Fibroblast of the conjunctiva (primary cell): ENCODE data around the gene SPRING1.

Source experiments
- DNase-seq: peaks from one replicate; pipeline ENCODE4 v3.0.0-alpha.2; 2010; ENCODE audit warnings: low read depth

The SPRING1 gene

DNA sequence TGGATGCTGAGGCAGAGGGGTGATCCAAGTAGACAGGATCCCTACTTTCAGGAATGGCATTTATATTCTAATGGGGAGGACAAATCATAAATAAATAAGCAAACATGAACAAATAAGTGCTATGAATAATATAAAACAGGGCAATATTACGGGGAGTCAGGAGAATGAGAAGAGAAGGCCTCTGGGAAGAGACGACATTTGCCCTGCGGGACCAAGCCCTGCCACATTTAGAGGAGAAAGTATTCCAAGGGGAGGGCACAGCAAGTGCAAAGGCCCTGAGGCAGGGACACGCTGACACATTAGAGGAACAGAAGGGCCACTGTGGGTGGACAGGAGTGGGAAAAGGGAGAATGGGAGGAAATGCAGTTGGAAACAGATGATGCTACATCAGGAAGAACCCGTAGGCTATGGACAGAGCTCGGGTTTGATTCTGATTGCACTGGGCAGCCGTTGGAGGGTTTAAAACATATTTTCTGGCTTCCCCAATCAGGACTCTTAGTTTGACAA is 1.6 kb upstream of the SPRING1 start:
- DNase-seq: no peak

- no peak for DNase-seq
Observed at GRCh38 chr12:116736962-116737773, 701 bp downstream of the SPRING1 start.

DNA sequence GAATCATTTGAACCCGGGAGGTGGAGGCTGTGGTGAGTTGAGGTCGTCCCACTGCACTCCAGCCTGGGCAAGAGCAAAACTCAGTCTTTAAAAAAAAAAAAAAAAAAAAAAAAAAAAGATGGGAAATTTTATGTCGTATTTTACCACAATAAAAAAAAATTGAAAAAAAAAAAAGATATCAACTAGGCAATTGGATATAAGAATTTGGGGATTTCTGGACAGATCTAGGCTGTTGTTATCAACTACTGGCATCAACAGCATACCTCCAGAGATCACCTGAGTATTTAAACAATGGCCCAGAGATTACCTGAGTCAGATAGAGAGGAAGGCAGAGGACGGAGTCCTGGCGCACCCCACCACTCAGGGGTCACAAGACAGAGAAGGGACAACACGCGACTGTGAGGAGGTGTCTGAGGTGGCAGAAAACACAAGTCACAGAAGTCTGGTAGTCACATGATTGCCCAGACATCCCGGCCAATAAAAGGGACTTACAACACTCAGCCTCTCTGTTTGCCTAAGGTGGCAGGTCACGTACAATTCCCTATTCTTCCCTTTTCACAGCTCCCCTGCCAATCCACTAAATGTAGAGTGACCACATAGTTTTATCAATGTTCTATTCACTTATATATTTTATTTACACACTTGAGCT is 1.8 kb downstream of the SPRING1 start:
- no peak for DNase-seq

DNA sequence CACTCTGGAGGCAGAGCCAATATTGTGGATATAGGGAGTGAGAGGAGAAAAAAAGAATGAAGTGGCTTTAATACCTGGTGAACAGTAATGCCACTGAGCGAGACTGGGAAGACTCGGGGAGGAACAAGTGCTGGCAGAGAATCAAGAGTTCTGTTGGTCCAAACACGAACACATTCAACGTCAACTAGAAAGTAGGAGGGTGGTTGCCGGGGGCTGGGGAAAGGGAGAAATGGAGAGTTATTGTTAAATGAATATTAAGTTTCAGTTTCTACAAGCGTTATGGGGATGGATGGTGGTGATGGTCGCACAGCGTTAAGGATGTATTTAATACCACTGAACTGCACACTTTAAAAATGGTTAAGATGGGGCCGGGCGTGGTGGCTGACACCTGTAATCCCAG is 2.8 kb downstream of the SPRING1 start:
- no peak for DNase-seq

GRCh38 chr12:116734156-116734768 is 3.6 kb downstream of the SPRING1 start:
- DNase-seq: no peak

GRCh38 chr12:116731801-116732200 is 6.1 kb downstream of the SPRING1 start:
- DNase-seq: no peak

DNA sequence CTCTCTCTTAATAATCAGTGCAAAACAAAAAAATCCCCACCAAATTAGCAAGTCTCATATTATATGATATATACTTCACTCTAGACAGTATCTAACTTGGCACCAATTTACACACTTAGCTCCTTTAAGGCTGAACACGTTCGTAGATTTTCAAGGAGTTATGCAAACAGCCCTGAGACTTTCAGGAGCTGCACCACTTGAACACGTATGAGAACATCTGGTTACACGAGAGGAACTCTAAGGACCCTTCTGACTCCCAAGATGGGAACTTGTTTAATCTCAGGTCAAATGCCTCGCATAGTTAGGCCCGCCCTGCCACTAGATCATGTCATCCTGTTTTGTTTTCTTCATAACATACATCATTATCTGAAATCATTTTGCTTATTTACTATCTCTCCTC is 10.0 kb downstream of the SPRING1 start:
- no peak for DNase-seq

DNA sequence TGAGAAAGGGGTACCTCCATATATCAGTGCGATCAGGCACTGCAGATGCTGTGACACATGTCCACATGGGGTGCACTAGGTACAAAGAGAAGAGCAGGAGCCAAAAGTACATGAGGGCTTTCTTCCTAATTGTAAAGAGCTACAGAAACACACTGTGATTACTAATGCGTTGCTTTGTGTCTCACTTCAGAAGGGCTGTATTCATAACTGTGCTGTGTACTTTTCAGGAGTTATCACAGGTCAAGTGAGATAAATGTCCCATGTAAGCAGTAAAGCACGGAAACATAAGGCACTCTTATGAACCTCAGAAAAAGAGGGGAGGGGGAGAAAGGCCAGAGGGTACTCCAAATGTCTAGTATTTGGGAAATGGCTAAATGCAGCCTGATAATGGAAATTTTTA is 10.6 kb downstream of the SPRING1 start:
- DNase-seq: no peak

DNA sequence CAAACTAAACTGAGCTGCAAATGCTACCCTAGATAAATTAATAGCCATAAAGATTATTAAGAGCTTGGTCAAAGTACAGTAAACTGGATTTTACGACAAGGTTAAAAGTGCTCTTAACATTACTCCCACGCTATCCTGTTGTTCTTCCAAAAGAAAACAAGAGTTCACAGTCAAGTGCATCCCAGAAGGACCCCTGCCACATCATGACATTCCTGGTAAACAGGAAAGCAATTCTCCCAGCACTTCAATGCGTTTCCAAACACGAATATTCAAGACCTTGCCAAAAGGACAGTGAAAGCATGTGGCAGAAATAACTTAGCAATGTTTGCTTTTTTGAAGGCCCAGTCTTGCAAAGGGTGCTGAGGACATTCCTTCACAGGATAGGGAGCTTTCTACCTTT is 11.2 kb downstream of the SPRING1 start:
- no peak for DNase-seq

- DNase-seq: no peak
Observed at GRCh38 chr12:116722245-116722644, 15.6 kb downstream of the SPRING1 start.

DNA sequence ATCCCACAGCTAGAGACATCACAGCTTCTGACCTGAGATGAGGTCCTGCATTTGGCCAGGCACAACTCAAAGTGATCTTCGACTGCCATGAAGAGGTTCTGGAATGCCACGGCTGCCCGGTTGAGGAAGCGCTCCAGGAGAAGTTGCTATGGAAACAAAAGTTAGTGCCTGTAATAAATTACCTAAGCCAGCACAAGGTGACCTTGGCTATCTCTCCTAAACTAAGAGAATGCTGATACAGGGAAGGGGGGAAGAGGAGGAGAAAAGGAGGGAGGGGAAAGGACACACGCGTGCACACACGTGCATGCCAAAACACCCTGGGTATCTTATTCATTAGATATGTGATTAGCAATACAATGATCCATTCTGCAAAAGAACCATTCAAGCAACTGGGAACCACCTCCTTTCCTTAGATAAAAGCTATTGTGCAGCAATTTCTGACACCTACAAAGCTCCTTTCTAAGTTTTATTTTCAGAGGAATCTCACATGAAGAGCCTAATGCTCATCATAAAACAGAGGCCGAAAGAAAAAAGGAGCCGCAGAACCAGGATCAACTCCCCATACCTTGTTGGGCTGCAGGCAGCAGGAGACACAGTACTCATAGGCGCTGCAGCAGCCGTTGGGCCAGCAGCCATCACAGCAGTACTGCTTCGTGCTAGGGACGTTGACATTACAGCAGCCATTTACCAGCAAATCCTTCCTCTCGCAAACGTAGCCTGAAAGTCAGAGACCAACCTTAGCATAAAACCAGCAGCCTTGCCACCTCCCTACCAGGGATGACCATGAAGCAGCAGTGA is 17.9 kb downstream of the SPRING1 start:
- DNase-seq: no peak

GRCh38 chr12:116718655-116719454 is 19.0 kb downstream of the SPRING1 start:
- DNase-seq: no peak

DNA sequence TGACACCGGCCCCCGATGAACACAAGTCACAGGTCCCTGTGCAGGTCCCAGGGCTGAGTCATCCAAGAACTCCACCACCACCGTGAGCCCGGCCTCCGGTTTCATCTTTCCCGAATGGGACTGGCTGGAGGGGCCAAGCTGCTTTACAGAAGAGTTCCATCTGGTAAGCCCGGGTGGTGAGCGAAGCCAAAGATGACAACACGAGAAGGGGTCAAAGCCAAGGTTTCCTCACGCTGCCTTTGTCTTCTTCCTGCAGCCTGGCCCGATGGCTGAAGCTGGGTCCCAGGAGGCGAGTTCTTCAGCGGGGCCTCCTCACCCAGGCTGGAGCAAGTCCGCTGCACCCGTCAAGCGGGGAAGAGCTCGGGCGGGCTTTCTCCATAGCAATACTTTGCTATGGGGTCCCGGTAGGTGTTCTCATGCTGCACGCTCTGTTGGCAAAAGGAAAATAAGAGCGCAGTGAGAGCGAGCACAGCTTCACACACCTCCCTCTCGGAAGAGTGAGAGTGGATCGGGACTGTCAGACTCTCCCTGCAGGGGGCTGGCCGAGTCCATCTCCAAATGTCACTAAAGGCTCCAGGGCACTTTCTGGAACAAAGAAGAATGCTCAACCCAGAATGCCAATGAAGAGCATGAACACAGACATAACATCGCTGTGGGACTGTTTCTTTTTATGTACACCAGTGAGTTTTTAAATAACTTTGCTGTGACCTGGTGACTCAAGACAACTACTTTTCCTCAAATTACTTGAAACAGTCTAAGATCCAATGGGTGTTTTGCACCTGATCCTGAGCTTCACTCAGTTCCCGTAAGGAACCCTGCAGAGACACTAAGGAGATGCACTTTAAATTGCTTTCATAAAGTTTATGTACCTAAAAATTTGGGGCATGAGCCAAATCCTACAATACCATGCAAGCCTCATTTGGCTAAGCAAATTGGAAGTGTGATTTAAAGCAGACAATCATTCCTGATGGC is 20.1 kb downstream of the SPRING1 start:
- peak; percentile 43 for DNase-seq

GRCh38 chr12:116714175-116714574 is 23.7 kb downstream of the SPRING1 start:
- no peak for DNase-seq

DNA sequence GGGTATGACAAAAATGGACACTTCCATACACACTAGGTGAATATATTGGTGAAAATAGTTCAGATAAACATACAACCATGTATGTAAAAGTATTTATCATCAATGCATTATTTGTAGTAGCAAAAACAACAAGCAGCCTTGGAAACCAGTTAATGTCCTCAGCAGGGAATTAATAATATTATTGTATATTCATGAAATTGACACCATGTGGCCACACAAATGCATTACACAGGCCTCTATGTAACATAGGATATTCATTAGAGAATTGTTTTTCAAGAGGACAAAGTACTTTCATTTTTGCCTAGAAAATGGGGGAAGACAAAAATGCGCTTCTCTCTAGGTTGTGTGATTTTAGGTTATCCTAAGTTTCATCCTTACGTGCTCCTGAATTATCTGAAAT is 24.3 kb downstream of the SPRING1 start:
- DNase-seq: no peak

- no peak for DNase-seq
Observed at GRCh38 chr12:116712458-116713303, 25.2 kb downstream of the SPRING1 start.

- no peak for DNase-seq
Observed at GRCh38 chr12:116710370-116711150, 27.3 kb downstream of the SPRING1 start.

DNA sequence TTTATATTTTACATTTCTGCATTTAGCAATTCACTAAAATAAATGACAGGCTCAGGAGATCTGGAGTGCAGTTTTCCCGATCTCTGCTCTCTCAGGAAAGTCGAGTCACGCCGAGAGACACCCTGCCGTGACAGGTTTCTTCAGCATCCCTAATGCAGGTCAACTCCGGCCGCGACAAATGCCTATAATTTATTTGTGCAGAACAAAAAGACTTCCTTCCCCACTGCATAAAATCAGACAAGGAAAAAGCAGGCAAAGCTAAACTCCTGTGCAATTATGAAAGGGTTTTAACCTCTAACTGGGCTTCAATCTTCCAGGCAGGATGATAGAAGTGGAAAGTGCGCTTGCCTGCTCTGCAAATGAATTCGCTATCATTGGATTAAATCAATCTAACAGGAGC is 28.1 kb downstream of the SPRING1 start:
- DNase-seq: no peak
